ENCODE data around the gene CPSF2.
"Not testable (repeated sequence)": the region's sequence is repeated elsewhere in the genome, so short reads cannot be mapped to it uniquely, and the experiment has no call there.

Gene CPSF2

GRCh38 chr14:92190768-92191167, 69.0 kb downstream of the CPSF2 start:
- H3K27me3 ChIP-seq (ENCODE audit: control insufficient read depth, insufficient read depth, low read length): no peaks in the 10 kb centered on the region
- no CpG with 5 or more reads among the region's 6 CpGs for WGBS (ENCODE audit: insufficient coverage, insufficient read length)
- no peak for DNase-seq (ENCODE audit: low read depth, low spot score)
- no peak overlapping the region for H3K4me3 ChIP-seq (ENCODE audit: low read length)
- no peaks in the 10 kb centered on the region for H3K9me3 ChIP-seq (ENCODE audit: control insufficient read depth, insufficient read depth, low read length)
- no peaks in the 10 kb centered on the region for H3K4me1 ChIP-seq (ENCODE audit: control insufficient read depth, insufficient read depth, low read length)
- no peak overlapping the region for H3K27ac ChIP-seq (ENCODE audit: low read length)
- H3K36me3 ChIP-seq (ENCODE audit: control insufficient read depth, insufficient read depth, low read length): no peaks in the 10 kb centered on the region

DNA sequence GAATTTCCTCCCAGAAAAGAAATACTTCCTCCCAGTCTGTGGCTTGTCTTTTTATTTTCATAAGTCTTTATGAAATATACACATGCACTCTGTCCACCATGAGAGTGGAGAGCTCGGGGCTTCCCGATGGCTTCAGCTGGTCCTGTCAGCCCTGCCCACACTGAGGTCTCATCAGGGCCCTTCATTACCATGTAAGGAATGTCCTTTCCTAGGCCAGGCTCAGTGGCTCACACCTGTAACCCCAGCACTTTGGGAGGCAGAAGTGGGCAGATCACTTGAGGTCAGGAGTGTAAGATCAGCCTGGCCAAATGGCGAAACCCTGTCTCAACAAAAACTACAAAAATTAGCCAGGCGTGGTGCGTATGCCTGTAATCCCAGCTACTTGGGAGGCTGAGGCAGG, 77.0 kb downstream of the CPSF2 start:
- DNase-seq (ENCODE audit: low read depth, low spot score): no peak
- Histone ChIP-seq H3K9me3 (ENCODE audit: control insufficient read depth, insufficient read depth, low read length) (no peaks in the 10 kb centered on the region), H3K4me1 (ENCODE audit: control insufficient read depth, insufficient read depth, low read length) (peaks cover 3% of the 10 kb centered on the region; the same call in 1 of the 2 replicates), H3K27me3 (ENCODE audit: control insufficient read depth, insufficient read depth, low read length) (no peaks in the 10 kb centered on the region), H3K4me3 (ENCODE audit: low read length) (no peak overlapping the region), H3K36me3 (ENCODE audit: control insufficient read depth, insufficient read depth, low read length) (no peaks in the 10 kb centered on the region), H3K27ac (ENCODE audit: low read length) (no peak overlapping the region)
- WGBS (ENCODE audit: insufficient coverage, insufficient read length): no CpG with 5 or more reads among the region's 5 CpGs

DNA sequence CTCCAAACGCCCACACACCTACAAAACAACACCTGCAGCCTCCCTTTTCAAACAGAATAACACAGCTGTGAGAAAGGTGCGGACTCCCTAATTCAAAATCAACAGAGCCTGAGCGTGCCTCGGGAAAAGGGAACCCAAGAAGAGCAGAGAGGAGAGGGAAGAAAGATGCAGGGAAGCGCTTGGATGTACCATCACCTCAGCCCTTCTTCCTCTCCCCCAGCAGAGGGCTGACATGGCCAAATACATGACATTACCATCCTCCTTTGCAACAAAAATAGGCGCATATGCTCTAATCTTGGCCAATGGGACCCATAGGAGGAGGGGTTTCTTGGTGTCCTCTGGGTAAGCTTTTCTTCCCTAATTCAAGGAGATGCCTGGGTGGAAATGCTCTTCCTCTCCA, 78.0 kb downstream of the CPSF2 start:
- H3K27me3 ChIP-seq (ENCODE audit: control insufficient read depth, insufficient read depth, low read length): no peaks in the 10 kb centered on the region
- WGBS (ENCODE audit: insufficient coverage, insufficient read length): no CpG with 5 or more reads among the region's 6 CpGs
- DNase-seq (ENCODE audit: low read depth, low spot score): no peak

DNA sequence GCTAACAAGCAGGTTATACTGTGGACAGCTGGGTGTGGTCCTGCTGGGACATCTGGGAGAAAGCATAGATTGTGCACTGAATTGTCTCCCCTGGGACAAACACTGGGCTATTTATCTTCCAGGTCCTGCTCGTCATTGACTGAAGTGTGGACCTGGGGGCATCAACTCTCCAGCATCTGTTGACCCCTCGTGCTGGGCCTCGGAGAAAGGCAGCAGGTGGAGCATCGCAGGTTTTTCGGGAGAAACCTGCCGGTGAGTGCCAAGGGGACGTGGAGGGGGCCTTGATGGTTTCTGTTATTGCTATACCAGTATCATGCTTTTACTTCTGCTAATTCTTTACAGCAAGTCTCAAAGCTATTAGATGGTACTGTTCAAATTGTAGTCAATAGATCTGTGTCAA, 81.3 kb downstream of the CPSF2 start:
- Histone ChIP-seq H3K27ac (ENCODE audit: low read length) (no peak overlapping the region), H3K4me3 (ENCODE audit: low read length) (no peak overlapping the region), H3K27me3 (ENCODE audit: control insufficient read depth, insufficient read depth, low read length) (no peaks in the 10 kb centered on the region), H3K4me1 (ENCODE audit: control insufficient read depth, insufficient read depth, low read length) (peaks cover 3% of the 10 kb centered on the region; the same call in 1 of the 2 replicates), H3K36me3 (ENCODE audit: control insufficient read depth, insufficient read depth, low read length) (no peaks in the 10 kb centered on the region), H3K9me3 (ENCODE audit: control insufficient read depth, insufficient read depth, low read length) (no peaks in the 10 kb centered on the region)
- no CpG with 5 or more reads among the region's 7 CpGs for WGBS (ENCODE audit: insufficient coverage, insufficient read length)
- DNase-seq (ENCODE audit: low read depth, low spot score): no peak

More for the DNA sequence above, 78.0 kb downstream of the CPSF2 start:
- Histone ChIP-seq H3K36me3 (ENCODE audit: control insufficient read depth, insufficient read depth, low read length) (no peaks in the 10 kb centered on the region), H3K27ac (ENCODE audit: low read length) (no peak overlapping the region), H3K4me1 (ENCODE audit: control insufficient read depth, insufficient read depth, low read length) (peaks cover 3% of the 10 kb centered on the region; the same call in 1 of the 2 replicates), H3K4me3 (ENCODE audit: low read length) (no peak overlapping the region), H3K9me3 (ENCODE audit: control insufficient read depth, insufficient read depth, low read length) (no peaks in the 10 kb centered on the region)

DNA sequence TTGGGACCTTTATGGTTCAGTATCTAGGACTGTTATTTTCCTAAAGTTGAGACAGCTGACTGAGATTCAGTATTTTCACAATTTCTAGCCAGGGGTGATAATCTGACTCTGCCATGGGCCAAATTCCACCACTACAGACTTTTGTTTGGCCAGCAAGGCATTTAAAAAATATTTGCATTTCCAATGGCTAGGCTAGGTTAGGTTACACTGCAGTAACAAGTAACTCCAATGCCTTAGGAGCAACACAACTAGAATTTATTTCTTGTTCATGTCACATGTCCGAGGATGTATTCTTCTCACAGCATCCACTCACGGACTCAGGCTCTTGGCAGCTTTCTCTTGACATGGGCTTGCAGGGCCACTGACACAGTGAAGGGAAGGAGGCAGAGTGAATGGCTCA, 83.0 kb downstream of the CPSF2 start:
- Histone ChIP-seq H3K27me3 (ENCODE audit: control insufficient read depth, insufficient read depth, low read length) (no peaks in the 10 kb centered on the region), H3K4me3 (ENCODE audit: low read length) (no peak overlapping the region), H3K27ac (ENCODE audit: low read length) (no peak overlapping the region), H3K36me3 (ENCODE audit: control insufficient read depth, insufficient read depth, low read length) (no peaks in the 10 kb centered on the region), H3K4me1 (ENCODE audit: control insufficient read depth, insufficient read depth, low read length) (no peaks in the 10 kb centered on the region), H3K9me3 (ENCODE audit: control insufficient read depth, insufficient read depth, low read length) (no peaks in the 10 kb centered on the region)
- no CpG with 5 or more reads among the region's 2 CpGs for WGBS (ENCODE audit: insufficient coverage, insufficient read length)
- no peak for DNase-seq (ENCODE audit: low read depth, low spot score)

DNA sequence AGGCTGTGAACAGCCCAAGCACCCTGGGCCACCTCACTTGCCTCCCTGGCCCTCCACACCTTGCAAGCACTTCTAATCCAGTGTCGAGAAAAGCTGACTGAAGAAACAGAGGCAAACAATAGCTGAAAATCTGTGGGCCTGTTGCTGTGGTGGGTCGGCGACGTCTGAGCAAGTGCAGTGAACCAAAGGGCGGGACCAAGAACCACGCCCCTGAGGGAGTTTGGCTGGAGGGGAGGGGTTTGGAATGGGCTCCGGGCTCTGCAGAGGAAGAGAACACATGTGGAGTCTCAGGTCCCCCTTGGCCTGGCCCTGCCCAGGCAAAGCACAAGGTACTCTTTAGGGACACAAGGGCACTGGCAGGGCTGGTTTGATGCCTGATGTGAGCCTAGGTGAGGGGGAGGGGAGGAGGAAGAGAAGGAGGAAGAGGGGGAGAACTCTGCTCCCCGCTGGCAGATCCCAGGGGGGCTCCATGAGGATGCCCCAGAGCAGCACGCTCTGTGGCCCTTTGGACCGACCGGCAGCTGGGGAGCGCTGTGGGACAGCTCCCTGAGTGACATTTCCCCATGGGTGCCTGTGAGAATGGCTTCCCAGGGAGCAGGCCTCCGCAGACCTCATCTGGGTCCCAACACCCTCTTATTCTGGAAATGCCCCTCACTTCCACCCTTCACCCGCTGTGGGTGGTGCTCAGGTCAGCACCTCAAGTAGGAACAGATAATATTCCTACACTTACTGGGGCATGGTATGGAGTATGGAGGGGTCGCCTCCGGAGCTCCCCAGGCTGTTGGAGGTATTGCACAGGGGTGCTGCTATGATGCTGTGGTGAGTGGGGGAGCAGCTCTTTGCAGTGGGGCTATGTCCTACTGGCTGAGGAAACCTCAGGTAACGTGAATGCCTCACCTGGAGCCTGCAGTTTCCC, 85.5 kb downstream of the CPSF2 start:
- no peak for DNase-seq (ENCODE audit: low read depth, low spot score)
- H3K9me3 ChIP-seq (ENCODE audit: control insufficient read depth, insufficient read depth, low read length): no peaks in the 10 kb centered on the region
- H3K27ac ChIP-seq (ENCODE audit: low read length): no peak overlapping the region
- no peak overlapping the region for H3K4me3 ChIP-seq (ENCODE audit: low read length)
- no CpG with 5 or more reads among the region's 17 CpGs for WGBS (ENCODE audit: insufficient coverage, insufficient read length)
- no peaks in the 10 kb centered on the region for H3K4me1 ChIP-seq (ENCODE audit: control insufficient read depth, insufficient read depth, low read length)
- no peaks in the 10 kb centered on the region for H3K36me3 ChIP-seq (ENCODE audit: control insufficient read depth, insufficient read depth, low read length)
- no peaks in the 10 kb centered on the region for H3K27me3 ChIP-seq (ENCODE audit: control insufficient read depth, insufficient read depth, low read length)

GRCh38 chr14:92207928-92208265, 86.1 kb downstream of the CPSF2 start:
- no peak for DNase-seq (ENCODE audit: low read depth, low spot score)
- Histone ChIP-seq H3K4me1 (ENCODE audit: control insufficient read depth, insufficient read depth, low read length) (no peaks in the 10 kb centered on the region), H3K27me3 (ENCODE audit: control insufficient read depth, insufficient read depth, low read length) (no peaks in the 10 kb centered on the region), H3K27ac (ENCODE audit: low read length) (no peak overlapping the region), H3K4me3 (ENCODE audit: low read length) (no peak overlapping the region), H3K9me3 (ENCODE audit: control insufficient read depth, insufficient read depth, low read length) (no peaks in the 10 kb centered on the region), H3K36me3 (ENCODE audit: control insufficient read depth, insufficient read depth, low read length) (no peaks in the 10 kb centered on the region)
- WGBS (ENCODE audit: insufficient coverage, insufficient read length): no CpG with 5 or more reads among the region's 6 CpGs

DNA sequence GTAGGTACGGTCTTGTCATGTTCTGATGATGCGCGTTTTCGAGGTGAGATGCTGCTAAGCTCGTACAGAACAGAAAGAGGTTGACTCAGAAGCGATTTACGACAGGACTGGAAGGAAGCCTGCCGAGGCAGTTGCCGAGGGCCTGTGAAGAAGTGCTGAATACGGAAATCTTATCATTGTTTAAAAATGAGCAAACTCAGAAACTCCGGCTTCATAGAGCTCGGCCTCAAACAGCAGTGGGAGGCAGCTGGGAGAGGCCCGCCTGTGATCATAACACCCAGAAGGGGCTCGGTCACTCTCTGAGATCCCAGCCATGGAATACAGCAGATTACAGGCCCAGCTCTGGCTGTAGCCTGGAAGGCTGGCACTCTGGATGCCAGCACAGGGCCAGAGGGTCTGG, 87.4 kb downstream of the CPSF2 start:
- Histone ChIP-seq H3K36me3 (ENCODE audit: control insufficient read depth, insufficient read depth, low read length) (no peaks in the 10 kb centered on the region), H3K4me1 (ENCODE audit: control insufficient read depth, insufficient read depth, low read length) (no peaks in the 10 kb centered on the region), H3K27me3 (ENCODE audit: control insufficient read depth, insufficient read depth, low read length) (no peaks in the 10 kb centered on the region), H3K9me3 (ENCODE audit: control insufficient read depth, insufficient read depth, low read length) (no peaks in the 10 kb centered on the region), H3K4me3 (ENCODE audit: low read length) (no peak overlapping the region), H3K27ac (ENCODE audit: low read length) (no peak overlapping the region)
- DNase-seq (ENCODE audit: low read depth, low spot score): no peak
- WGBS (ENCODE audit: insufficient coverage, insufficient read length): no CpG with 5 or more reads among the region's 14 CpGs

GRCh38 chr14:92213125-92213524, 91.4 kb downstream of the CPSF2 start:
- DNase-seq (ENCODE audit: low read depth, low spot score); H3K27me3 ChIP-seq (ENCODE audit: control insufficient read depth, insufficient read depth, low read length); H3K4me1 ChIP-seq (ENCODE audit: control insufficient read depth, insufficient read depth, low read length); H3K4me3 ChIP-seq (ENCODE audit: low read length); H3K36me3 ChIP-seq (ENCODE audit: control insufficient read depth, insufficient read depth, low read length); H3K9me3 ChIP-seq (ENCODE audit: control insufficient read depth, insufficient read depth, low read length); H3K27ac ChIP-seq (ENCODE audit: low read length): not testable (repeated sequence)
- WGBS (ENCODE audit: insufficient coverage, insufficient read length): no CpG with 5 or more reads among the region's 3 CpGs

DNA sequence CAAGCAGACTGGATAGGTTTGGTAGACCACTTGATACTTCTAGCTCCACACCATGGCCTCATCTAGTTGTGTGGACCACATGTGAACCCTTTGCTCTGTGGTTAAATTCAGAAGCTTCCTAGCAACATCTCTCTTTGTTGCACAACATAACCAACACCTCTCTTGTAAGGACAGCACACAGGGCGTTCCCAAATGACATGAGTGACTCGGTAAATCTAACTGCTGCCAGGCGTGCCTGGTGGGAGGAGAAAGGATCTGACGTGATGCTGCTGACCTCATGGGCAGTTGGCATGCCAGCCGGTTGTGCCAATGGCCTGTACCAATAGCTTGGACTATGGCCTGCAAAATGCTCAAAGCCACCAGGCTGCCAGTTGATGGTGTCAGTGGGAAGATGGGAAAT, 93.8 kb downstream of the CPSF2 start:
- Histone ChIP-seq H3K36me3 (ENCODE audit: control insufficient read depth, insufficient read depth, low read length) (no peaks in the 10 kb centered on the region), H3K4me3 (ENCODE audit: low read length) (no peak overlapping the region), H3K9me3 (ENCODE audit: control insufficient read depth, insufficient read depth, low read length) (no peaks in the 10 kb centered on the region), H3K27me3 (ENCODE audit: control insufficient read depth, insufficient read depth, low read length) (no peaks in the 10 kb centered on the region), H3K27ac (ENCODE audit: low read length) (no peak overlapping the region), H3K4me1 (ENCODE audit: control insufficient read depth, insufficient read depth, low read length) (no peaks in the 10 kb centered on the region)
- DNase-seq (ENCODE audit: low read depth, low spot score): no peak
- no CpG with 5 or more reads among the region's 5 CpGs for WGBS (ENCODE audit: insufficient coverage, insufficient read length)

DNA sequence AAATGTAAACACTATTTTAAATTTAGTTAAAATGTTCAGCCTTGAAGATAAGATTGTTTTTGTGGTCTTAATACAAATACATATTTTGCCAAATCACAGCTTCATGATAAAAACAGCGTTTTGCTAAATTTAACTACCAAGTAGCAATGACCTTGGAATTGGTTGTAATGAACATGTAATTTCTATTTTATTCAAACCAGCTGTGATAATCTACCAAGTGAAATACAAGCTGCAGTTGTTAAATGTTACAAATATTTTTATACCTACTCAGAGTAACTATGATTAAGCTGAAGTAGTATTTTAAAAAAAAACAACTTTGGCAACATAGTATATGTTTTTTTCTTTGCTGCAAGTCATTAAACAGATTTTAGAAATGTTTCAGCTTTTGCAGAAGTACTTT, 96.2 kb downstream of the CPSF2 start:
- no peak overlapping the region for H3K27ac ChIP-seq (ENCODE audit: low read length)
- no peak for DNase-seq (ENCODE audit: low read depth, low spot score)
- H3K4me3 ChIP-seq (ENCODE audit: low read length): no peak overlapping the region
- H3K36me3 ChIP-seq (ENCODE audit: control insufficient read depth, insufficient read depth, low read length): no peaks in the 10 kb centered on the region
- no peaks in the 10 kb centered on the region for H3K9me3 ChIP-seq (ENCODE audit: control insufficient read depth, insufficient read depth, low read length)
- no CpG with 5 or more reads among the region's 1 CpG for WGBS (ENCODE audit: insufficient coverage, insufficient read length)
- H3K27me3 ChIP-seq (ENCODE audit: control insufficient read depth, insufficient read depth, low read length): no peaks in the 10 kb centered on the region
- no peaks in the 10 kb centered on the region for H3K4me1 ChIP-seq (ENCODE audit: control insufficient read depth, insufficient read depth, low read length)
